BE2C (cell line): ENCODE data around the gene PBX4.

Experiments
- DNase-seq: peaks from one replicate; pipeline ENCODE4 v3.0.0-alpha.2; 2020
- H3K27me3 ChIP-seq: fragments of 250-450 bp; sonication (Bioruptor Pico); 2 replicates; pipeline ENCODE4 v1.5.1; 2020; ENCODE audit warnings: mild to moderate bottlenecking
- H3K36me3 ChIP-seq: fragments of 250-450 bp; sonication (Bioruptor Pico); 2 replicates; pipeline ENCODE4 v1.5.1; 2020; ENCODE audit warnings: mild to moderate bottlenecking
- H3K4me1 ChIP-seq: fragments of 250-450 bp; sonication (Bioruptor Pico); 2 replicates; pipeline ENCODE4 v1.5.1; 2020
- H3K4me3 ChIP-seq: 2 replicates; pipeline ENCODE4 v1.5.1; 2011; ENCODE audit warnings: low read depth, low read length
- H3K9me3 ChIP-seq: fragments of 250-450 bp; sonication (Bioruptor Pico); 2 replicates; pipeline ENCODE4 v1.5.1; 2020
- TF ChIP-seq, protein P1 (sequence below): IDR thresholded peaks from 2 replicates; pipeline ENCODE4 v1.5.1; 2012; ENCODE audit warnings: mild to moderate bottlenecking, low read depth, low read length

The PBX4 gene

DNA sequence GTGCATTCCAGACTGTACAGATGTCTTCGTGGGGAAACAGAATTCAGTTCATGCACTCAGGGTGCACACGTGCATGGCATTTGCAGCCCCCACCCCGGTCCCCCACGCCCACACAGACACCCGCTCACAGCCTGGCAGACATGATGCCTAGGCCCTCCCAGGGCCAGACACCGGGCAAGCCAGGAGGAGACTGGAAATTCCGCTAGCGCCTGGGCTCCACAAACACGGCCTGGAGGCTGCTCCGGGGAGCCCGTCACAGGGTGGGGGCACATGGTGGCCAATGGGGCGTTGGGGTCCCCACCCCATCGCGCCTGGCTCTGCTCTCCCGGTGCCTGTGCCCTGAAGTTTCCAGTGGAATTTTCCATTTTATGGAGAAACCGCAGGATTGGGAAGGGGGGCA, 76.9 kb downstream of the PBX4 start:
- H3K9me3 ChIP-seq, result peaks cover 3% of the 10 kb centered on the region
- TF ChIP-seq, protein P1, sequence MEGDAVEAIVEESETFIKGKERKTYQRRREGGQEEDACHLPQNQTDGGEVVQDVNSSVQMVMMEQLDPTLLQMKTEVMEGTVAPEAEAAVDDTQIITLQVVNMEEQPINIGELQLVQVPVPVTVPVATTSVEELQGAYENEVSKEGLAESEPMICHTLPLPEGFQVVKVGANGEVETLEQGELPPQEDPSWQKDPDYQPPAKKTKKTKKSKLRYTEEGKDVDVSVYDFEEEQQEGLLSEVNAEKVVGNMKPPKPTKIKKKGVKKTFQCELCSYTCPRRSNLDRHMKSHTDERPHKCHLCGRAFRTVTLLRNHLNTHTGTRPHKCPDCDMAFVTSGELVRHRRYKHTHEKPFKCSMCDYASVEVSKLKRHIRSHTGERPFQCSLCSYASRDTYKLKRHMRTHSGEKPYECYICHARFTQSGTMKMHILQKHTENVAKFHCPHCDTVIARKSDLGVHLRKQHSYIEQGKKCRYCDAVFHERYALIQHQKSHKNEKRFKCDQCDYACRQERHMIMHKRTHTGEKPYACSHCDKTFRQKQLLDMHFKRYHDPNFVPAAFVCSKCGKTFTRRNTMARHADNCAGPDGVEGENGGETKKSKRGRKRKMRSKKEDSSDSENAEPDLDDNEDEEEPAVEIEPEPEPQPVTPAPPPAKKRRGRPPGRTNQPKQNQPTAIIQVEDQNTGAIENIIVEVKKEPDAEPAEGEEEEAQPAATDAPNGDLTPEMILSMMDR, result no peak

DNA sequence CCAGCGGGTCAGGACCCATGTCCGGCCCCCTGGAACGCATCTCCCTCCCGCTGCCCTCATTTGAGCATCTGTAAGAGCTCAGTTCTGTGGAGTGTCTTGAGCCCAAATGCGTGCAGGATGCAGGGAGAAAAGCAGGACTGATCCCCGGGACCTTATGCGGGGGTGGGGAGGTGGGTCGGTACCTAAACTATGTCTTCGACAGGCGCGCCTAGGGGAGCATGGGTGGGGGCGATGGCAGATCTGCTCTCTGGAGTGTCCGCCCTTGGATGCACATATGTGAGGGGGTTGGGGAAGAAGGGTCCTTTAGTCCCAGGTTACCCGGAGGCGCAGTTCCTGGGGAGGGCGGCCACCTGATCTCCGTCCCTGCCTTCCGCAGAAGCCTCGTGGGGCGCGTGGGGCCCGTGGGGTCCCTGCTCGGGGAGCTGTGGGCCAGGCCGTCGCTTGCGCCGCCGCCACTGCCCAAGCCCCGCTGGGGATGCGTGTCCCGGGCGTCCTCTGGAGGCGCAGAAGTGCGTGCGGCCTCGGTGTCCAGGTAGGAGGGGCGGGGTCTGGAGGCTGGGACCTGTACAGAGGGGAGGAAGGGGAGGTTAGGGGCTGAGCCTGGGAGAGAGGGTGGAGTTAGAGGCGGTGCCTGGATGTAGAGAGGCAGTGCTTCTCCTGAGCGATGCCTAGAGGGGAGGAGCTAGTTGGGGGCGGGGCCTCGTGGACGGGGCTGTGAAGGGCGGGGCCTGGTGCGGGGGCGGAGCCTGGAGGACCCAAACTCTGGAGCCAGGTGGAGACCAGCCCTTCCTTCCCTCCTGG, 77.6 kb downstream of the PBX4 start:
- DNase-seq, result peak; percentile 59
- no peak overlapping the region for H3K4me3 ChIP-seq
- H3K9me3 ChIP-seq, result peaks cover 3% of the 10 kb centered on the region
- no peaks in the 10 kb centered on the region for H3K36me3 ChIP-seq
- peaks cover 14% of the 10 kb centered on the region for H3K27me3 ChIP-seq
- no peaks in the 10 kb centered on the region for H3K4me1 ChIP-seq
- TF ChIP-seq, protein P1, result no peak

More for the DNA sequence above, 76.9 kb downstream of the PBX4 start:
- DNase-seq, result no peak
- no peaks in the 10 kb centered on the region for H3K4me1 ChIP-seq
- H3K27me3 ChIP-seq, result peaks cover 14% of the 10 kb centered on the region
- no peaks in the 10 kb centered on the region for H3K36me3 ChIP-seq
- no peak overlapping the region for H3K4me3 ChIP-seq

DNA sequence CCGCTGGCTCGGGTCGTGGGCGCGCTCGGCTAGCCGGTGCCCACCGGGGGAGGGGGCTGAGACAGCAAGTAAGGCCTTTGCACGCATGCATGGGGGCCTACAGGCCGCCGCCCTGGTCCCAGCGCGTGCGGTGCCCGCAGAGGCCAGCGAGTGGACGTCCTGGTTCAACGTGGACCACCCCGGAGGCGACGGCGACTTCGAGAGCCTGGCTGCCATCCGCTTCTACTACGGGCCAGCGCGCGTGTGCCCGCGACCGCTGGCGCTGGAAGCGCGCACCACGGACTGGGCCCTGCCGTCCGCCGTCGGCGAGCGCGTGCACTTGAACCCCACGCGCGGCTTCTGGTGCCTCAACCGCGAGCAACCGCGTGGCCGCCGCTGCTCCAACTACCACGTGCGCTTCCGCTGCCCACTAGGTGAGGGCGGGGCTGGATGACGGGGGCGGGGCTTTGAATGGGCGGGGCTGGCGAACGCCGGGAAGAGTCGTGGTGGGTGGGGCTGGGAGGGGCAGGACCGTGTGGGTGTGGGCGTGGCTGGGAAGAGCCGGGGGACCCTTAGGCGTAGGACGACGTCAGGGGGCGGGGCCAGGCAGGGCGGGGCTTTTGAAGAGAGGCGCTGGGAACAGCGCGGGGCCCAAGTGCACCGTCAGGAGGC, 78.3 kb downstream of the PBX4 start:
- H3K4me3 ChIP-seq, result no peak overlapping the region
- H3K36me3 ChIP-seq, result no peaks in the 10 kb centered on the region
- H3K4me1 ChIP-seq, result no peaks in the 10 kb centered on the region
- H3K27me3 ChIP-seq, result peaks cover 14% of the 10 kb centered on the region
- TF ChIP-seq, protein P1, result no peak
- peaks cover 3% of the 10 kb centered on the region for H3K9me3 ChIP-seq
- DNase-seq, result peak; percentile 58

DNA sequence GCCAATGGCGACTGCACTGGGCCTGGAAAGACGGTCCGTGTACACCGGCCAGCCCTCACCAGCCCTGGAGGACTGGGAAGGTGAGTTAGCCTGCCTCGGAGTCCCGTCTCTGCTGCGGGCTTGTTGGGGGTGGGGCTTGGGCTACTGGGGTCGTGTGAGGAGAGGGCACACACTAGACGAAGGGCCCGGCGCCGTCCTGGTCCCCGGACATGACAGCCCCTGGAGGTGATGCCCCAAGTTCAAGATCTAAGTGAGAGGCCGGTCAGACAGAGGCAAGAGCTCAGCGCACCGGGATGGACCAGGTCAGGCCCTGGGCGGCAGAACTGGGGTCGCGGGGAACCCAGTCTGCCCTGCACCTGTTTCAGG, 78.8 kb downstream of the PBX4 start:
- peaks cover 14% of the 10 kb centered on the region for H3K27me3 ChIP-seq
- no peaks in the 10 kb centered on the region for H3K36me3 ChIP-seq
- TF ChIP-seq, protein P1, result no peak
- H3K4me3 ChIP-seq, result no peak overlapping the region
- no peak for DNase-seq
- peaks cover 3% of the 10 kb centered on the region for H3K9me3 ChIP-seq
- H3K4me1 ChIP-seq, result no peaks in the 10 kb centered on the region

DNA sequence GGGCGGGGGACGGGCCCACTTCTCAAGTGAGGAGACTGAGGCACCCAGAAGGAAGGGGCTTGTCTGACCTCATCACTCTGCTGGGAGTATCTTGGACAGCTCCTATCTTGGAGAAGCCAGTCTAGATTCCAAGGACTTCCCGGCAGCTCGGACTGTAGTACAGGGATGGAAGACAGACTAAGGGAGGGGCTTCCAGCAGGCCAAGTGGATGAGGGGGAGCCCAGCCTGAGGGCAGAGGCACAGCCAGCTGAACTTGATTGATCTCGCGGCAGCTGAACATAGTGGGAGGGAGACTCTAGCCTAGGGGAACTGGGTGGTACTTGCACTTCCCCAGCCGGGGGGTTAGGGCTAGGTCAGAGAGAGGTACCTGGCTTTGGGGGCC, 79.7 kb downstream of the PBX4 start:
- peaks cover 3% of the 10 kb centered on the region for H3K9me3 ChIP-seq
- DNase-seq, result no peak
- no peaks in the 10 kb centered on the region for H3K4me1 ChIP-seq
- H3K4me3 ChIP-seq, result no peak overlapping the region
- TF ChIP-seq, protein P1, result no peak
- peaks cover 14% of the 10 kb centered on the region for H3K27me3 ChIP-seq
- no peaks in the 10 kb centered on the region for H3K36me3 ChIP-seq

DNA sequence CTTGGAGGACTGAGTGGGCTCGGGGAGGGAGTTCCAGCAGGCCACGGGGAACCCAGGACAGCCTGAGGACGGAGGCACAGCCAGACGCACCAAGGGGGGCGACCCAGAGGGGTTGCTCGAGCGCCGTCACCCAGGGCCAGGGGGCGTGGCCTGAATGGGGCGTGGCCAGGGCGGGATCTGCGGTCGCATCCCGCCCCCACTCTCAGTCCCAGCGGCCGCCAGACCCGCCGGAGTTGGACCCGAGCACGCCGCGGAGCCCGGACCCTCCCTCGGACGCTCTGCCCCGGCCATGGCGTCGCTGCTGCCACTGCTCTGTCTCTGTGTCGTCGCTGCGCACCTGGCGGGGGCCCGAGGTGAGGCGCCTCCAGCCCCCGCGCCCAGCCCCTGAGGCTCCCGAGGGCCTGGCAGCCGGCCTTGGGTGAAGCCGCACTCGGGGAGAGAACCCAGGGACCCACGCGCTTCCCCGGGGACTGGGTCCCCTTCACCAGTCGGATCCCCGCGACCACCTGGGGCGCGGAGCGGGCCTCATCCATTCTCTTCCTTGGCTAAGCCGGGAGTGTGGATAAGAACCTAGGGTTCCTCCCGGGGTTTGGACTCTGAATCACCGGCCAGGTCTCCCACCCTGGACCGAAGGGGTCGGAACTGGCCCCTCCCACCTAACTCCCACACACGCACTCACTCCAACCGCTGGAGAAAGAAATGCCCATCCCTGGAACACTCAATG, 80.3 kb downstream of the PBX4 start, which contains the start of gene CILP2:
Gene CILP2, plus strand, starts transcription at position 205 of the 724 bp plus-strand sequence. Its CDS starts 85 bp downstream, at position 290.
- Histone ChIP-seq H3K27me3 (peaks cover 14% of the 10 kb centered on the region), H3K36me3 (no peaks in the 10 kb centered on the region), H3K4me3 (peak within 1 kb of the TSS; percentile 33), H3K4me1 (no peaks in the 10 kb centered on the region), H3K9me3 (peaks cover 3% of the 10 kb centered on the region)
- peak; percentile 80 for DNase-seq
- TF ChIP-seq, protein P1, result no peak
